ENCODE results near the gene ACTR2.

DNA sequence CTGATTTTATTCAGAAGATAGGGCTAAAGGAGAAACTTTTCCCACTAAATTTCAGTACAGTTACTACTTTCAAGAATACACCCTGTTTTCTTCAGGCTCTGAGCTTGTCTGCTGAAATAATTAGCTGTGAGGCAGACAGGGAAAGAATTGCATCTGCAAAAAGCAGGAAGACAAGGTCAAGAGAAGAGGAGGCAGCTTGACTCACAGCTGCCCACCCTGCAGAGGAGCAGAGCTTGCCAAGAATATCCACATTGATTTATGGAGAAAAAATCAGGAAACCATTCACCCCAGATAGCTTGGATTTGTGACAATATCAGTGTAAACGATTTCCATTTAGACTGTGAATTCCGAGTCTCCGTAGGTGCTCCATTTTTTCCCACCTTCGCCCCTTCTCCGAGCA, 49.0 kb downstream of the ACTR2 start:
- TF ChIP-seq, protein P1, sequence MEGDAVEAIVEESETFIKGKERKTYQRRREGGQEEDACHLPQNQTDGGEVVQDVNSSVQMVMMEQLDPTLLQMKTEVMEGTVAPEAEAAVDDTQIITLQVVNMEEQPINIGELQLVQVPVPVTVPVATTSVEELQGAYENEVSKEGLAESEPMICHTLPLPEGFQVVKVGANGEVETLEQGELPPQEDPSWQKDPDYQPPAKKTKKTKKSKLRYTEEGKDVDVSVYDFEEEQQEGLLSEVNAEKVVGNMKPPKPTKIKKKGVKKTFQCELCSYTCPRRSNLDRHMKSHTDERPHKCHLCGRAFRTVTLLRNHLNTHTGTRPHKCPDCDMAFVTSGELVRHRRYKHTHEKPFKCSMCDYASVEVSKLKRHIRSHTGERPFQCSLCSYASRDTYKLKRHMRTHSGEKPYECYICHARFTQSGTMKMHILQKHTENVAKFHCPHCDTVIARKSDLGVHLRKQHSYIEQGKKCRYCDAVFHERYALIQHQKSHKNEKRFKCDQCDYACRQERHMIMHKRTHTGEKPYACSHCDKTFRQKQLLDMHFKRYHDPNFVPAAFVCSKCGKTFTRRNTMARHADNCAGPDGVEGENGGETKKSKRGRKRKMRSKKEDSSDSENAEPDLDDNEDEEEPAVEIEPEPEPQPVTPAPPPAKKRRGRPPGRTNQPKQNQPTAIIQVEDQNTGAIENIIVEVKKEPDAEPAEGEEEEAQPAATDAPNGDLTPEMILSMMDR (IDR thresholded peaks at IDR 0.05): no peak
- TF ChIP-seq POLR2A (IDR thresholded peaks at IDR 0.05) (no peak), POLR2AphosphoS5 (IDR thresholded peaks at IDR 0.05) (no peak)
